ENCODE results near the gene THSD1.

The THSD1 gene, protein sequence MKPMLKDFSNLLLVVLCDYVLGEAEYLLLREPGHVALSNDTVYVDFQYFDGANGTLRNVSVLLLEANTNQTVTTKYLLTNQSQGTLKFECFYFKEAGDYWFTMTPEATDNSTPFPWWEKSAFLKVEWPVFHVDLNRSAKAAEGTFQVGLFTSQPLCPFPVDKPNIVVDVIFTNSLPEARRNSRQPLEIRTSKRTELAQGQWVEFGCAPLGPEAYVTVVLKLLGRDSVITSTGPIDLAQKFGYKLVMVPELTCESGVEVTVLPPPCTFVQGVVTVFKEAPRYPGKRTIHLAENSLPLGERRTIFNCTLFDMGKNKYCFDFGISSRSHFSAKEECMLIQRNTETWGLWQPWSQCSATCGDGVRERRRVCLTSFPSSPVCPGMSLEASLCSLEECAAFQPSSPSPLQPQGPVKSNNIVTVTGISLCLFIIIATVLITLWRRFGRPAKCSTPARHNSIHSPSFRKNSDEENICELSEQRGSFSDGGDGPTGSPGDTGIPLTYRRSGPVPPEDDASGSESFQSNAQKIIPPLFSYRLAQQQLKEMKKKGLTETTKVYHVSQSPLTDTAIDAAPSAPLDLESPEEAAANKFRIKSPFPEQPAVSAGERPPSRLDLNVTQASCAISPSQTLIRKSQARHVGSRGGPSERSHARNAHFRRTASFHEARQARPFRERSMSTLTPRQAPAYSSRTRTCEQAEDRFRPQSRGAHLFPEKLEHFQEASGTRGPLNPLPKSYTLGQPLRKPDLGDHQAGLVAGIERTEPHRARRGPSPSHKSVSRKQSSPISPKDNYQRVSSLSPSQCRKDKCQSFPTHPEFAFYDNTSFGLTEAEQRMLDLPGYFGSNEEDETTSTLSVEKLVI

DNA sequence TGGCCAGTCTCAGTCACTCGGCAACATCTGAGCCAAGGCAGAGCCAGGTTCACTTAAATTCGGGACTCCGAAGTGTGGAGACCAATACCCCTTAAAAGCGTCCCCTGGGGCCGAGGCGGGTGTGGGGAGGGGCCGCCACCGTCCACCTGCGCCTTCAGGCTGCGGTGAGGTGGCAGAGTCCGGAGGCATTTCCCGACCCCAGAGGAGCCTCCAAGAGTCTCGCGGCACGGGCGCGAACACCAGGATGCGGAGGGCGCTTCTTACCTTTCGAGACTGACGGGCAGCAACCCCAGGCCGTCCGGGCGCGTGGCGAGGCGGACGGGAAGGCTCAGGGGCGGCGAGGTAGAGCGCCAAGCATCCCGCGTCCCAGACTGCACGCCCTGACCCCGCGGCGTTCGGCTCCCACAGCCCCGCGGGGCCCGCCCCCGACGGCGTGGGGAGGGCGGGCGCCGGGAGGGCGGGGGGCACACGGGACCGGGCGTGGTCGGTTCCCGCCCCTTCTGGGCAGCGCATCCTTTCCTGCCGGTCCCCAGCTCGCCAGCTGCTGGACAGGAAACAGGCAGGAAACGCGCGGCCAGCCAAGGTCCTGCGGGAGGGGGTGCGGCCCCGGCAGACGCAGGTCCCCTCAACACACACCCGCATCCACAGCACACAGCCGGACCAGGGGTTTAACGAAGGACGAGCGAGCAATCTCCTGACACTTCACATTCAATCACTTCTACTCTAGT is at the start of gene THSD1:
THSD1 (minus strand) TSS at position 406 of the 728 bp plus-strand sequence. CDS start 3,572 bp downstream, outside the sequence.
- peak; percentile 36 for DNase-seq

- peak; percentile 33 for DNase-seq
Measured at GRCh38 chr13:52455677-52456041, 49.7 kb upstream of the THSD1 start.

- peak; percentile 87 for DNase-seq
Measured at GRCh38 chr13:52454820-52455676, 49.1 kb upstream of the THSD1 start, which contains the start of gene CKAP2. Gene CKAP2, plus strand, starts transcription at chr13:52455478. Its CDS starts 79 bp downstream, at chr13:52455557.

GRCh38 chr13:52454459-52454819 is 48.5 kb upstream of the THSD1 start:
- DNase-seq, result no peak

- no peak for DNase-seq
Measured at GRCh38 chr13:52452470-52452869, 46.5 kb upstream of the THSD1 start.

DNA sequence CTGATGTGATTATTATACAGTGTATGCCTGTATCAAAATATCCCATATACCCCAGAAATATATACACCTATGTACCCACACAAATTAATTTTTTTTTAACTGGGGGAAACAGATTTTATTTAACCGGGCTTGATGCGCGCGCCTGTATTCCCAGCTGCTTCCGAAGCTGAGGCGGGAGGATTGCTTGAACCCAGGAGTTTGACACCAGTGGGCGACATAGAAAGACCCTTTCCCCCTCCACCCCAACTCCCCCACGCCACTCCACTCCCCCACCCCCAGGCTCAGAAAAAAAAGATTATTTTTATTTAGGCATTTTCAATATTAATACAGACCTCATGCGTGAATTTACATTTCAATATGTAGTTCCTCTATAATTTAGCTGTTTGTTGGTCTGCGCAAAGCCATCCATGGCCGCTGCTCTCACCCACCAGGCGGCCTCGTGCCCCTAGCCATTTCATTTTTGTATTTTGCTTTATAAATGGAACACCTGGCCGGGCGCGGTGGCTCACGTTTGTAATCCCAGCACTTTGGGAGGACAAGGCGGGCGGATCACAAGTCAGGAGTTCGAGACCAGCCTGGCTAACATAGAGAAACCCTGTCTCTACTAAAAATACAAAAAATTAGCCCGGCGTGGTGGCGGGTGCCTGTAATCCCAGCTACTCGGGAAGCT is 45.3 kb upstream of the THSD1 start:
- no peak for DNase-seq

- no peak for DNase-seq
Measured at GRCh38 chr13:52450793-52451116, 44.8 kb upstream of the THSD1 start.

GRCh38 chr13:52450012-52450792 is 44.2 kb upstream of the THSD1 start, which contains the start of gene VPS36:
Gene VPS36, minus strand, starts transcription at chr13:52450634. Its CDS starts 40 bp downstream, at chr13:52450594.
- peak; percentile 80 for DNase-seq

GRCh38 chr13:52449331-52450011 is 43.5 kb upstream of the THSD1 start:
- DNase-seq, result no peak

DNA sequence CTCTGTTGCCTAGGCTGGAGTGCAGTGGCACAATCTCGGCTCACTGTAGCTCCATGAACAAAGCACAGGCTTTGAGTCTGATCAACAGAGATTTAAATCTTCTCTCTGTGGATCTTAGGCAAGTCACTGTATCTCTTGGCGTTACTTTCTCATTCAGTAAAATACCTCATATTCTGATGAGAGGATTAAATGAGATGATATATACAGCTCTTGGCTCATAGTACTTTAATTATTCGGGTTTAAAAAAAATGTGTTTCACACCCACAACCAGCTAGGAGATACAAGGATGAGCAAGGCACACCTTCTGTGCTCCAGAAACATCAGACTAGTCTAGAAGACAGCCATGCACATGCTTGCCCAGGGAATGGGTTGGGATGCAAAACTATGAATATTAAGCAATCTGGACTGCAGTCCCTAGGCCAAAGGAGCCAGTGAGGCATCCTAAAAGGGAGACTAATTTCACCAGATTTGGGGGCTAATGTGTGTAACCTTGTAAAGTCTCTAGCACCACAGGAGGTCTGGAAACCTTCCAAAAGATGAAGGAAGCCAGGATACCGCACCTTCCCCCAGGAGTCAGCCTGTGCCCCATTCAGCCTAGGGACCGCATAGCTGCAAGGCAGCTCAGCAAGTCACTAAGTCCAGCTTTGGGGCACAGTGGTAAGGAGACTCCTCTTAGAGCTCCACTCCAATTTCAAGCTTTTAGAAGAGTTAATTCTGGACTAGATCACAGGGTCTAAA is 42.0 kb upstream of the THSD1 start:
- DNase-seq, result no peak

GRCh38 chr13:52447354-52447753 is 41.4 kb upstream of the THSD1 start:
- no peak for DNase-seq

- DNase-seq, result no peak
Measured at GRCh38 chr13:52446265-52446664, 40.3 kb upstream of the THSD1 start.

DNA sequence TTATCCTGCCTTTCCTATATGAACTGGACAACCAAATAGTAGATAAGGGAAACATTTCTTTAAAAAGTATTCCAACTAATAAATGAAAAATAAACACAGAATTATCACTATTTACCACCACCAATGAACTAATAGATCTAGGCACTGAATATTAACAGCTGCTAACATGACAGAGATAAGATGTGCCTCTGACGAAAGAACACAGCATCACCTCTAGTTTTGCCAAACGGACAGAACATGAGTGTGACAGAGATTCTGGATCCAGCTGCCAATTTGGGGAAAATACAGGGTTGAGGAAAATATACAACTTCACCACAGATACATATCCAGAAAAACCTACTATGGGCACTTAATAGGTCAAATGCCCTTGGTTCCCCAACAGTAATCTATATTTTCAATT is 26.5 kb upstream of the THSD1 start:
- no peak for DNase-seq

DNA sequence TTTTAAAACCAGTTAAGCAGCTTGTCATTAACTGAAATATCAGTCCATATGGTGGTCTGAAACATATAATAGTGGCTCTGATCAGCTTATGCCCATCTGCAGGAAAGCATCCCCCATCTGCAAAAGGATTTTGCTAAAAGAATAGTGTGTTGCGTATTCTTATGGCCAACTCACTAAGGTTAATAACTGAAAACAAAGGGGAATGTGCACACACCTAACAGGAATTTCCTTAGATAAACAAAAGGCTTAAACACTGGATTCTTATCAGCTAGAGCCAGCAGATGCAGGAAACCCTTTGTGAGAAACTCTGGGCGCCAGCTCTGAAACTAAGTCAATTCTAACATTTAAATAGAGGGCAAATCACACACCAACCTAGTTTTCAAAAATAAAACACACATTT is 22.3 kb upstream of the THSD1 start:
- DNase-seq, result no peak

DNA sequence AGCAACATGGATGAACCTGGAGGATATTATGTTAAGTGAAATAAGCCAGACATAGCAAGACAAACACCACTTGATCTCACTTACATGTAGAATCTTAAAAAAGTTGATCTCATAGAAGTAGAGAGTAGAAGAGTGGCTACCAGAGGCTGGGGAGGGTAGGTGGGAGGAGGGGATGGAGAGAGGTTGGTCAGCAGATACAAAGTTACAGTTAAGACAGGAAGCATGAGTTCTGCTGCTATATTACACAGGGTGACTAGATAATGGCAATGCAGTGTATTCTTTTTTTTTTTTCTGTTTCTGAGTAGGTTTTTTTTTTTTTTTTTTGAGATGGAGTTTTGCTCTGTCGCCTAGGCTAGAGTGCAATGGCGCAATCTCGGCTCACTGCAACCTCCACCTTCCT is 15.2 kb upstream of the THSD1 start:
- no peak for DNase-seq

DNA sequence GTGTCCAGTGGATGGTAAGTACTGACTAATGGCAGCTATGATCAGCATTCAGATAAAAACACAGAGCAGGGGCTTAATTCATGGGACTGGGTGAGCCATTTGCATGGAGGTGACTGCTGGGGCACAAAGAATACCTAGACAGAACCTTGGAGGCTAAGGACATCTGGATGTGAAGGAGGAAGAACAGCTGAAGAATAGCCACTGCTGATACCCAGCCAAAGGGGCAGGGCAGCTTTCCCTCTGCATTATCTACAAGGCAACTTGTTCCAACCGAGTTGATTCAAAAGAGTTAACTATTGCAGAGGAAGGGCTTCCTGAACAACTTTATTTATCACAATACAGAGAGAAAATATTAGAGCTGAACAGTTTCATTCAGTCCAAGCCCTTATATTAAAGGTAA is 13.1 kb upstream of the THSD1 start:
- DNase-seq, result no peak

- no peak for DNase-seq
Measured at GRCh38 chr13:52414963-52415362, 9.0 kb upstream of the THSD1 start.

GRCh38 chr13:52414051-52414450 is 8.1 kb upstream of the THSD1 start:
- DNase-seq, result no peak

- no peak for DNase-seq
Measured at GRCh38 chr13:52412128-52412527, 6.2 kb upstream of the THSD1 start.

DNA sequence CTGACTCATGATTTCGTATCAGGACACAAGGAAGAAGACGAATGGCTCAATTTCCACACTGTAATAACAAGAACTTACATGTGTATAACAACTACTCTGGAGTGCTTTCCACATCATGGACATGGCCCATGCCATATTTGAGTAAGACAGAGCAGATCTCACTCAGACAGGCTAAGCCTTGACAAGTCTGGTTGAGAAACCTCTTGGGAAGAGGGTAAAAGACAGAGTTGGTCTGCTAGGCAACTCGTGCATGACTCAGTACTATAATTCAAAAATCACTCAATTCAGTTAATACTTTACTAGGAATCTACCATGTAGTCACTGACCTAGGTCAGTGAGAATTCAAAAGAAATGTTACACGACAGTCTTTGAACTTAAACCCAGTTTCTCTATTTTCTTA is 5.7 kb upstream of the THSD1 start:
- DNase-seq, result no peak

Data from NCI-H510A (cell line).